ENCODE measurements around the gene SCIN.

DNA sequence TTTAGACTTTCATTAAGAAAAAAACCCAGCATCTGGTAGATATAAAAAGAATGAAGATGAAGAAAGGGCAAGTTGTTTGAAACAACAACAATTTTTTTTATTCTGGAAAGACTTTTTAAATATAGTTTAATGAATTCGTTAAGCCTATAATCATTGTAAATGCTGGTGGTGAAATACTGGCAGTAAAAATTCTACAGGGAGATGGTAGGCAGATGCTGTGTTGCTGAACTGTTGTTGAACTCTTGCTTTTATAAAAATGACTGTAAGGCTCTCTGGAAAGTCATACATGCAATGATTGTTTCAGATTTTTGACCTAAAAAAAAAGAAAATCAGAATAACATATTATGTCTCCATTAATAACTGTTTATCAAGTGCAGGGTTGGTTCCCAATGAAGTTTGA is 39.0 kb downstream of the SCIN start:
- no peak for TF ChIP-seq POLR2A (IDR thresholded peaks at IDR 0.05)
- TF ChIP-seq CTCF (IDR thresholded peaks at IDR 0.05), result no peak

Measured in Peyer's patch (tissue), 4 donors.